T-helper 17 cell (primary cell): ENCODE measurements around the gene GPR153. TPM values are rescaled to one million over a fixed set of nuclear protein-coding genes. Genes with fewer than 3 reads are reported as not detected.

Experiments used
- ATAC-seq: fragments of 150-1000 bp; cut with Tn5 transposase; 2 replicates; pipeline ENCODE4 v1.10.0; 2021; ENCODE audit warnings: mild to moderate bottlenecking, moderate library complexity
- DNase-seq, 3 donors: peaks; one replicate each; pipeline versions ENCODE4 v3.0.0 to v3.0.0-alpha.2; 2020 to 2021
- H3K9me3 ChIP-seq: one replicate; pipeline ENCODE4 v1.7.0; 2013; ENCODE audit warnings: low read length, mild to moderate bottlenecking; ENCODE audit not compliant: control insufficient read depth, poor library complexity, severe bottlenecking
- H3K27ac Mint-ChIP-seq: one replicate; pipeline ENCODE4 v1.8.0; 2022; ENCODE audit warnings: mild to moderate bottlenecking, moderate library complexity, mixed read lengths
- H3K27me3 Mint-ChIP-seq: one replicate; pipeline ENCODE4 v1.8.0; 2022; ENCODE audit warnings: mixed read lengths
- H3K36me3 Mint-ChIP-seq: one replicate; pipeline ENCODE4 v1.8.0; 2022; ENCODE audit warnings: low read depth, mixed read lengths
- H3K4me1 Mint-ChIP-seq: one replicate; pipeline ENCODE4 v1.8.0; 2022; ENCODE audit warnings: mild to moderate bottlenecking, mixed read lengths
- H3K4me3 Mint-ChIP-seq: one replicate; pipeline ENCODE4 v1.8.0; 2022; ENCODE audit warnings: mild to moderate bottlenecking, moderate library complexity, mixed read lengths
- total RNA-seq, 4 donors: library from RNA in 2 of 4; stranded (reverse) in 2 of 4; gene quantifications; one replicate each; pipeline ENCODE4 v1.2.3 and lab custom pipeline; 2022 to 2026

The GPR153 gene
- total RNA-seq, 2 donors from 2014 or later = 0.23 to 0.37 TPM

DNA sequence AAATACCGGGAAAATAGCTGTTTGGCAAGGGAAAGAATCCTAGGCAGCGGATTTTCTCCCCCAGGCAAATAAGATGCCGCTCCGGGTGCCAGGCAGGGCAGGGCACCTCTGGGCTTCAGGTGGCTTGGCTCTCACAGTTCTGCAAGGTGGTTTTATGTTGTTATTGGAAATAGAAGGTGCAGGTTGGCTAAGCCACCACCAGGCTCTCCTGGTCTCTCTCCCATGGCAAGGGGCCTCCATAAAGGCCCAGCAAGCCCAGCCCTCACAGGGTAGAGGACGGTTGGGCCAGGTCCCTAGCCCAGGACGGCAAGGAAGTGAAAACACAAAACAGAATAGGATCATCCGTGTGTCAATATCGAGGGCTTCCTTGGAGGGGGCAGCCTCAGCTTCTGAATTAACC, 37.6 kb upstream of the GPR153 start:
- no peaks in the 10 kb centered on the region for H3K9me3 ChIP-seq
- H3K4me1 Mint-ChIP-seq = peaks cover 13% of the 10 kb centered on the region
- no peak for ATAC-seq
- H3K36me3 Mint-ChIP-seq = peaks cover 2% of the 10 kb centered on the region
- DNase-seq = no peak
- H3K27ac Mint-ChIP-seq = peak overlapping the region; percentile 6
- no peaks in the 10 kb centered on the region for H3K27me3 Mint-ChIP-seq
- H3K4me3 Mint-ChIP-seq = no peak overlapping the region

DNA sequence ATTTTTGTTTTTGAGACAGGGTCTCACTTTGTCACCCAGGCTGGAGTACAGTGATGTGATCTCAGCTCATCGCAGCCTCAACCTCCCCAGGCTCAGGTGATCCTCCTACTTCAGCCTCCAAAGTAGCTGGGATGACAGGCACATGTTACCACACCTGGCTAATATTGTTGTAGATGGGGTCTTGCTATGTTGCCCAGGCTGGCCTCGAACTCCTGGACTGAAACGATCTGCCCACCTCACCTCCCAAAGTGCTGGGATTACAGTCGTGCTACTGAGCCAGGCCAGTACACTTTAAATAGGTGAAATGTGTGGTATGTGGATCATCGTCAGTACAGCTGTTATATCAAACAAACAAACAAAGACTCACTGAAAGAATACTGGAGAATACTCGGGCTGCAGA, 35.0 kb upstream of the GPR153 start:
- DNase-seq (no peak), ATAC-seq (no peak)
- H3K9me3 ChIP-seq = no peaks in the 10 kb centered on the region
- H3K27me3 Mint-ChIP-seq = no peaks in the 10 kb centered on the region
- peaks cover 13% of the 10 kb centered on the region for H3K4me1 Mint-ChIP-seq
- peaks cover 2% of the 10 kb centered on the region for H3K36me3 Mint-ChIP-seq
- H3K27ac Mint-ChIP-seq = no peak overlapping the region
- no peak overlapping the region for H3K4me3 Mint-ChIP-seq

DNA sequence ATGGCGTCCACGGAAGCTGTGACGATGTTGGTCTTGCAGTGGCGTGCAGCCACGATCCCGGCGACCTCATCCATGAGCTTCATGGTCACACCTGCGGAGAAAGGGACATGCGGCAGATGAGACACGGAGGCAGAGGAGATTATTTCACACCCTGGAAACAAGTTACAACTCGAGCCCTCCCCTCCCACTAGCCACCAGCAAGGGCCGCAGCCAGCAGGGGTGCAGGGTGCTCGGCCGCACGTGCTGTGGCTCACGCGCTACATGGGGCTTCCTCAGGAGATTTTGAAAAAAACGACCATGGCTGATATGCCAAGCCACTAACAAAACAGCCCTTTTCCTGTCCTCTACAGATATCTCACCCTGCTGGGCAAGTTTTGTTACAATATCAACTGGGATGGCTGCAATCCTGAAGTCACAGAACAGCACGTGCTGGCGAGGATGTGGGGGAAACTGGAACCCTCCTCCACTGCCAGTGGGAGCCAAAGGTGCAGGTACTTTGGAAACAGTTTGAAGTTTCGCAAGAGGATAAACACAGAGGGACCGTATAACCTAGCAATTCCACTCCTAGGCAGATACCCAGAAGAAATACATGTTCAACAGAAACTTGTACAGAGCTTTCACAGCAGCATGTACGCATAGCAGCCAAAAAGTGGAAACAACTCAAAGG, 34.1 kb upstream of the GPR153 start:
- no peaks in the 10 kb centered on the region for H3K27me3 Mint-ChIP-seq
- no peak overlapping the region for H3K4me3 Mint-ChIP-seq
- H3K36me3 Mint-ChIP-seq = peaks cover 2% of the 10 kb centered on the region
- no peaks in the 10 kb centered on the region for H3K9me3 ChIP-seq
- peaks cover 10% of the 10 kb centered on the region for H3K4me1 Mint-ChIP-seq
- DNase-seq (no peak), ATAC-seq (no peak)
- H3K27ac Mint-ChIP-seq = no peak overlapping the region

DNA sequence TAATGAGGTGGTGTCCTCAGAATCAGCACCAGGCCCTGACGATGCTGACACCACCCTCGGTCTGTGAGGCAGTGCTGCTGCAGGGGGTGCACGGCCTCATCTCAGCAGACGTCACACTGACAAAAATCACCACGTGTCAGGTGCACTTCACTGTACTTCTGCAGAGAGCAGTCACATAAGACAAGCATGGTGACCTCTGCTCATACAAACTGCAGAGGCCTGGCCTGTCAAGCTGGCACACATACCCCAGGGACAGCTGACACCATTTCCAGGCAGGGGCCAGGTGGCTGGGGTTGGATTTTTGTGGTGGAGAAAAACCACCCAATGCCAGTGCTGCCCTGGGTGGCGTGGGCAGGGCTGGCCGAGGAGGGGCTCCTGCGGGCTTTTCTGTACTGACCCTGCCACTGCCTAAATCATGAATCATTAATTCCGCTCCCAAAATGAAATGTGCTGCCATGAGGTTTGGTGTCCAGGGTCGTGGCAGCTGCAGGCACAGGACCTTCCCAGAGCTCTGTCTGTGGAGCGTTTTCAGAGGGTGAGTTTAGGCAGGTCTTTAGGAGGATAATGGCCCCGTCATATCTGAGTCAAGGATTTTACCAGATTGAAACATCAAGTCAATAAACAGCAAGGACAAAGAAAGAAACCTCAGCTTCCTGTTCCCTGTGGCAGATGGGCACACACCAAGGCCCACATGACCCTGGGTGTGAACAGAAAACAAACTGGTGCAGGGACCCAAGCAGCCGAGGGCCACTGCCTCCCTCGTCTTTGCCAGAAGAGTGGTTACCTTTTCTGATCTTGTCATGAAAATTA, 33.4 kb upstream of the GPR153 start:
- H3K4me3 Mint-ChIP-seq = no peak overlapping the region
- no peak overlapping the region for H3K27ac Mint-ChIP-seq
- peaks cover 10% of the 10 kb centered on the region for H3K4me1 Mint-ChIP-seq
- ATAC-seq (no peak), DNase-seq (no peak)
- H3K9me3 ChIP-seq = no peaks in the 10 kb centered on the region
- no peaks in the 10 kb centered on the region for H3K27me3 Mint-ChIP-seq
- peaks cover 2% of the 10 kb centered on the region for H3K36me3 Mint-ChIP-seq

DNA sequence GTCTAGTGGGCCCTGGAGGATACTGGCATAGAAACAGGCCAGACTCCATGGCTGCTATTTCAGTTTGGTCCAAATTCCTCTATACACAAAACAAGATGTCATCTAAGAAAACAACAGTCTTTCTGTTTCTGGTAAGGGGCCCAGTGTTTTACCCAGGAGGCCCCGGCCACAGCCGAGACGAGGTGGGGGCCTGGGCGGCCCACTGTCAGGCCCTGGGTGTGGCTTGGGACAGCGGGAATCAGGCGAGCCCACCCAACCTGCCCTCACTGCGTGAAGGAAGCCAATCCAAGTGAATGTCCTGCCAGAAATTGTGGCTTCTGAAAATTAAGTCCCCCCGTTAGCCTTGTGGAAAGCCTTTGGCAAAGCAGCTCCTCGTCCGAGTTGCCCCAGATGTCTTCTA, 31.2 kb upstream of the GPR153 start:
- no peaks in the 10 kb centered on the region for H3K9me3 ChIP-seq
- Mint-ChIP-seq H3K27me3 (no peaks in the 10 kb centered on the region), H3K27ac (no peak overlapping the region), H3K4me1 (peaks cover 6% of the 10 kb centered on the region), H3K4me3 (no peak overlapping the region), H3K36me3 (no peaks in the 10 kb centered on the region)
- no peak for DNase-seq
- ATAC-seq = no peak

DNA sequence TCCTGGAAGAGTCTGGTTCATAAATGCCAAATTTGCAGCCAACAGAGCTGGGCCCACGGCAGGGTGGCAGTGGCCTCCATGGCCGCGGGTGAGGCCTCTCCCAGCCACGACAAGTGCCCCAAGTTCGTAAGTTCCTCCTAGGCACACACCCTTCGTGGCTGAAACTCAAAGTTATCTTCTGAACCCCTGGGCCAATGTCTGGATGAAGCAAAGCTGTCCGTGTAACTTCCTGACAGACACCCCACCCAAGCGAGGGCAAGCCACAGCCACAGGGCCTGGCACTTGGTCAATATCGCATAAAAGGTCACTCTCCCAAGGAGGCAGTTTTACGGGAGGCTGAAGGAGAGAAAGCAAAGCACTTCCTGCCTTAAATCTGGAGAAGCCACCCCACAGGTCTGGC, 27.8 kb upstream of the GPR153 start:
- Mint-ChIP-seq H3K4me1 (no peaks in the 10 kb centered on the region), H3K36me3 (no peaks in the 10 kb centered on the region), H3K27me3 (no peaks in the 10 kb centered on the region), H3K27ac (no peak overlapping the region), H3K4me3 (no peak overlapping the region)
- ATAC-seq (no peak), DNase-seq (no peak)
- no peaks in the 10 kb centered on the region for H3K9me3 ChIP-seq

DNA sequence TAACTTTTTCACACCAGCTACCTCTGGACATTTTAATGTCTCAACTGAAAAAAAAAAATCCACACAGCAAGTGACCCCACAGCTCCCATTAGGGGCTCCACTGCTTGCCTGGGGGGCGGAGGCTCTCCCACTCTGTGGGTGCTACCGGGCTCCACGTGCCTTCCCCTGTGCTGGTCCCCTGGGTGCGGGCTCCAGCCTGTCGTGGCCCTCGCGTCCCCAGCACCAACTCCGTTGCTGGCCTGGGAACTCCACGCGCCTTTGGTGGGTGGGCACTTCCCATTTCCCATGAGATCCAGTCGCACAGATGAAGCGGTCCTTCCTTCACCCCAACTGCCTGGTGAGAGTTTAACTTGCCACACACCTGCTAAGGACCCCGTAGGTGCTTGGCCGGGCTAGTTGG, 27.1 kb upstream of the GPR153 start:
- H3K4me1 Mint-ChIP-seq = no peaks in the 10 kb centered on the region
- no peak overlapping the region for H3K4me3 Mint-ChIP-seq
- no peak for ATAC-seq

DNA sequence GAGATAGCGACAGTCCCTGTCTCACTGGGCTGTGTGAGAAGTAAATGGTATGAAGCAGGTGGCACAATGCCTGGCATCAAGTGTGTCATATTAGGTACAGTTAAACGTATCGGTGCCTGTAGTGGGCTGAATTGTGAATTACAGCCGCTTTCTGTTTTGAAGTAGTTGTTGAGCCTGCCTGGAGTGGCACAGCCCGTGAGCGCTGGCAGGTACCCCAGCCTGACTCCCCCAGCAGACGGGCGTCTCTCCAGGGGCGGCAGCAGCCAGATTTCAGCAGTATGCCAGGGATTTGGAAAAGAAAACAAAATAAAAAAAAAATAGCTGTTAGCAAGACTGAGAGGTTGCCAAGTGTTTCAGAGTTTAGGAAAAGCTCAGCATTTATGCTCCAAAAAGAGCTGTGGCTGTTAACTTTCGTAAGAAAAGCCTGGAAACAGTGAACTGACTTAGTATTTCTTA, 26.6 kb upstream of the GPR153 start:
- Mint-ChIP-seq H3K4me1 (no peaks in the 10 kb centered on the region), H3K4me3 (no peak overlapping the region), H3K36me3 (no peaks in the 10 kb centered on the region), H3K27ac (no peak overlapping the region), H3K27me3 (no peaks in the 10 kb centered on the region)
- DNase-seq (no peak), ATAC-seq (no peak)
- no peaks in the 10 kb centered on the region for H3K9me3 ChIP-seq

More for the DNA sequence above, 27.1 kb upstream of the GPR153 start:
- Mint-ChIP-seq H3K27me3 (no peaks in the 10 kb centered on the region), H3K36me3 (no peaks in the 10 kb centered on the region), H3K27ac (no peak overlapping the region)
- H3K9me3 ChIP-seq = no peaks in the 10 kb centered on the region
- no peak for DNase-seq

DNA sequence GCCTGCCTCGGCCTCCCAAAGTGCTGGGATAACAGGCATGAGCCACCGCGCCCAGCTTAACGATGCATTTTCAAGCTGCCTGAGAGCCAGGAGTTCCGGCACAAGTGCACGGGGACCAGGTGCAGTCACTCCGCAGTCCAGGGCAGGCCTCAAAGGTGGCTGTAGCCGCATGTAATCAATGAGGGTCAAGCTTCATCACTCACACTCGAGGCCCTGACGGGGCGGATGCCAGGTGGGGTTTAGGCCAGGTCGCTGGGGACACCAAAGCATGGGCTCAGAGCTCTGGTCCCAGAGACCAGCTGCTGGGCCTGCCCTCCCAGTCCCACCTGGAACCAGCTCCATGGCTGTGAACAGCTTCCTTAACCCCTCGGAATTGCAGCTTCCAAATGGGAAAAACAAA, 26.1 kb upstream of the GPR153 start:
- no peak overlapping the region for H3K4me3 Mint-ChIP-seq
- H3K9me3 ChIP-seq = no peaks in the 10 kb centered on the region
- DNase-seq (no peak), ATAC-seq (no peak)
- H3K27ac Mint-ChIP-seq = no peak overlapping the region
- H3K36me3 Mint-ChIP-seq = no peaks in the 10 kb centered on the region
- no peaks in the 10 kb centered on the region for H3K4me1 Mint-ChIP-seq
- no peaks in the 10 kb centered on the region for H3K27me3 Mint-ChIP-seq

DNA sequence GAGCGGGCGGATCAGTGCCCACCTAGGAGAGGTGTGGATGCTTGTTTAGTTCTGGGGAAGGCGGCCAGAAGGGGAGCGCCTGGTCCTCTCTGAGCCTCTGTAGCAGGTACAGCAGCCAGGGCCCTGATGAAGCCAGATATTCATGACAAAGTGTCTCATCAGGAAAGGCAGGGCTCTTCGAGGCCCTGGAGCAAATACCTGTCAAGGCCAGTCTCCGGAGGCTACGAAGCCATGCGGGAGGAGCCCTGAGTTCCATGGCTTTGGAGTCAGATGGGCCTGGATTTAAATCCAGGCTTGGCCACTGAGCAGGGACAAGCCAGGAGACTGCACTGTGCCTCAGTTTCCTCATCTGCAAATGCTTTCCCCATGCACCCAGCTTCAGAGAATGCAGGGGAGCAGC, 25.4 kb upstream of the GPR153 start:
- Mint-ChIP-seq H3K4me1 (no peaks in the 10 kb centered on the region), H3K27ac (no peak overlapping the region), H3K4me3 (no peak overlapping the region), H3K27me3 (no peaks in the 10 kb centered on the region), H3K36me3 (no peaks in the 10 kb centered on the region)
- DNase-seq (no peak), ATAC-seq (no peak)
- no peaks in the 10 kb centered on the region for H3K9me3 ChIP-seq

DNA sequence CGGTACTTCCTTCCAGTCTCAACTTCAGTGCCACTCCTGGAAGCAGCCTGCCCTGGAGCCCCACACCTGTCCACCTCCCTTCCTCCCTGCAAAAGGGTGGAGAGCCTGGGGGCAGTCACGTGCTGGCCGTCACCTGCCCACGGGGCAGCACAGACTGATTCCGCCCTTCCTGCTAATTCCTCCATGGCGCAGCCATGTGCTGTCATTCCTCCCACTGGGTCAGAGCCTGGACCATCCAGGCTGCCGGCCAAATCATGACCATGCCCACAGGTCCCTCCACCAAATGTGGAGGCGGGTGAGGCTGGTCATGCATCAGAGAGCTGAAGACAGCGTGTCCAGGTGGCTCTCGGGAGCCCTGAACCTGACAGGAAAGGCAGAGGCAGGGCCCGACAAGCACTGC, 24.4 kb upstream of the GPR153 start:
- ATAC-seq = no peak
- no peaks in the 10 kb centered on the region for H3K9me3 ChIP-seq
- Mint-ChIP-seq H3K36me3 (no peaks in the 10 kb centered on the region), H3K27ac (no peak overlapping the region), H3K27me3 (no peaks in the 10 kb centered on the region), H3K4me1 (no peaks in the 10 kb centered on the region), H3K4me3 (no peak overlapping the region)
- DNase-seq = no peak

DNA sequence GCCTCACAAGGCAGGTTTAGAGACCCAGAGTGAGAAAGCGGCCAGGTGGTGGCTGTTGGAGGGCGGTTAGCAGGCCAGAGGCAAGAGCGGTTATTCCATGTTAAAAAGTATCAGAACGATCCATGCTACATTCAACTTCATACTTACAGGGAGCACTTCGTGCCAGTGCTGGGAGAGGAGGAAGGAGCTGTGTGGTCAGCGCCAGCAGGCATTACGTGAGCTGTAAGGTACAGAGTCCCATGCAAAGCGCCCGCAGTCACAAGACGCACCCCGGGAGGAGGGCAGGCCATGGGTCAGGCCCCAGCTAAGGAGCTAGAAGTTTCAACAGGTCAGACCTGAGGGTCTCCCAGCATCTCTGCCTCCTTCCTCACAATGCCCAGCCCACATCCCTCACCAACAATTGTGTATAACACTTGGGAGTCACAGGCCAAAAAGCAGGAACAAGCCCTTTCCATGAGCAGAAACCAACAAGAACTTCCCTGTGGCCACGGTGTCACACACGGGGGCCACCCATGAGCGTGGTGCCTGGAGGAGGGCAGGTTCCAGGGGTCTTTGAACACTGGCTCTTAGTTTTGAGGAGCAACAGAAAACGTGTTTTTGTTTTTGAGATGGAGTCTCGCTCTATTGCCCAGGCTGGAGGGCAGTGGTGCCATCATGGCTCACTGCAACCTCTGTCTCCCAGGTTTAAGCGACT, 21.8 kb upstream of the GPR153 start:
- ATAC-seq (no peak), DNase-seq (no peak)
- Mint-ChIP-seq H3K27me3 (no peaks in the 10 kb centered on the region), H3K27ac (no peak overlapping the region), H3K4me1 (no peaks in the 10 kb centered on the region), H3K36me3 (peaks cover 6% of the 10 kb centered on the region), H3K4me3 (no peak overlapping the region)
- H3K9me3 ChIP-seq = no peaks in the 10 kb centered on the region

DNA sequence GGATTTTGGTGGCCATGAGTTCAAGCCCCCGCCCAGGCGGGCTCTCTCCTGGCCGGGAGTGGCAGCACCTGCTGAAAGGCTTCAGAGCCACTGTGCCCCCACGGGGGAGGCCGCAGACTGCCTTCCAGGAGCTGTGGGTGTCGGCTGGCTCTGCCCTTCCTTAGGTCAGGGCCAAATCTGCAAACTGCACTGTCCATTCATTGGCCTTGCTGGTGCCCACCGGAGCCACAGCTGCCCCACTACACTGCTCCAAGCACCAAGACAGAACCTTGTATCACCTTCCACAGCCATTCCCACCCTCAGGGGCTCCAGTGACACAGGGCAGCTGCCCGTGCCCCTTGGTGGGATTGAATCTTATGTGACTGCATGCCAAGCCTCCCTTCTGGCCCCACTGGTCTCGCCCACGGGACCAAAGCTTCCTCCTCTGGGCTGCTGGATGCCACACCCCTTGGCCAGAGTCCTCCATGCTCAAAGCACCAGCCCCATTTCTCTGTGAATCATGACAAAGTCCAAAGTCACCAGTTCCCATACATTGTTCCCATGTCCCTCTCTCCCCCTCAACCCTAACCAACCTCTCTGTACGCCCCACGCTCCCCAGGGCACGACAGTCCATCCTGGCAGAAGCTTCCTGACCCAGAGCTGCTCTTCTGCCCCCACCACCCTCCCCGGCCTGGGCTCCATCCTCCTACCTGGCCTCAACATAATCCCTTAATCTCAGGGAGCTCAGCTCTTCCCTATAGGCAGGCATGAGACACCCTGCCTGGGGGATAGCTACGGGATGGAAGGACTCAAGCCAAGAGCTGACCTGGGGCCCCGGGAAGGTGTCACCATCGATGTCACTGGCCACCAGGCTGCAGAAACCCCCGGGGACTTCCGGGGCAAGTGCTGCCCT, 20.9 kb upstream of the GPR153 start:
- Mint-ChIP-seq H3K4me3 (no peak overlapping the region), H3K36me3 (peaks cover 6% of the 10 kb centered on the region), H3K4me1 (peaks cover 2% of the 10 kb centered on the region), H3K27ac (peak overlapping the region; percentile 37), H3K27me3 (no peaks in the 10 kb centered on the region)
- ATAC-seq (no peak), DNase-seq (no peak)
- no peaks in the 10 kb centered on the region for H3K9me3 ChIP-seq
